Panc1 (cell line): Measurements from ENCODE around the gene IL2RA. TPM values are rescaled to one million over a fixed set of nuclear protein-coding genes. Genes with fewer than 3 reads are reported as not detected.

Experiments used
- ATAC-seq: fragments of 200-7000 bp; cut with Tn5 transposase; 2 replicates; pipeline ENCODE4 v1.9.1; 2020; ENCODE audit warnings: mild to moderate bottlenecking, moderate library complexity
- BruUV-seq: library from RNA; stranded (reverse); fragments of 400-500 nt; replicated peaks from 2 replicates; lab custom pipeline; 2021; lab: Mats Ljungman, UMichigan
- CTCF ChIA-PET: fragments of 300-600 bp; sonication (Branson Sonifier 250); formaldehyde crosslinking; loops from one replicate; lab custom pipeline; 2022; ENCODE audit warnings: antibody characterized with exemption; lab: Charles Lee
- POLR2A ChIA-PET: fragments of 300-600 bp; sonication (Branson Sonifier 250); formaldehyde crosslinking; loops from one replicate; lab custom pipeline; 2022; ENCODE audit warnings: antibody characterized with exemption; lab: Charles Lee
- DNase-seq: peaks from one replicate; pipeline ENCODE4 v3.0.0-alpha.2; 2010; ENCODE audit warnings: low read depth, low spot score
- H3K27ac ChIP-seq: 2 replicates; pipeline ENCODE4 v1.5.1; 2011; ENCODE audit warnings: mild to moderate bottlenecking, low read length, inconsistent platforms
- H3K27me3 ChIP-seq: fragments of 200-500 bp; sonication (Bioruptor generic); 2 replicates; pipeline ENCODE4 v1.6.0; 2014; ENCODE audit warnings: low read length, inconsistent platforms; ENCODE audit not compliant: control insufficient read depth, insufficient read depth
- H3K36me3 ChIP-seq: fragments of 200-500 bp; sonication (Bioruptor generic); 2 replicates; pipeline ENCODE4 v1.5.1; 2014; ENCODE audit warnings: inconsistent platforms, mild to moderate bottlenecking, low read length, moderate library complexity; ENCODE audit not compliant: control insufficient read depth, insufficient read depth
- H3K4me1 ChIP-seq: 2 replicates; pipeline ENCODE4 v1.5.1; 2011; ENCODE audit warnings: inconsistent platforms, mild to moderate bottlenecking, low read length, moderate library complexity; ENCODE audit not compliant: control insufficient read depth, insufficient read depth
- H3K4me3 ChIP-seq, 2 experiments: 2 replicates each; pipeline ENCODE4 v1.5.1; 2011 to 2012; ENCODE audit warnings: low read depth in 2 of 2, low read length in 2 of 2, mild to moderate bottlenecking in 2 of 2, inconsistent platforms in 1 of 2, moderate library complexity in 1 of 2
- H3K9me3 ChIP-seq: fragments of 200-500 bp; sonication (Bioruptor generic); 2 replicates; pipeline ENCODE4 v1.5.1; 2014; ENCODE audit warnings: low read depth, mild to moderate bottlenecking, inconsistent platforms, low read length, moderate library complexity; ENCODE audit not compliant: control insufficient read depth, insufficient read depth
- CTCF ChIP-seq: fragments of 450-650 bp; IDR thresholded peaks from 2 replicates; pipeline ENCODE4 v1.5.1; 2017; ENCODE audit warnings: mild to moderate bottlenecking
- POLR2AphosphoS5 ChIP-seq: IDR thresholded peaks from 2 replicates; pipeline ENCODE4 v1.6.1; 2012; ENCODE audit warnings: mild to moderate bottlenecking, low read depth, low read length, moderate library complexity
- REST ChIP-seq, 2 experiments: IDR thresholded peaks; 2 replicates each; pipeline ENCODE4 v1.6.1; 2011 to 2012; ENCODE audit warnings: low read depth in 2 of 2, control low read depth in 1 of 2, low read length in 1 of 2, mild to moderate bottlenecking in 1 of 2, moderate library complexity in 1 of 2; ENCODE audit not compliant: insufficient read depth in 1 of 2
- SIN3A ChIP-seq: IDR thresholded peaks from 2 replicates; pipeline ENCODE4 v1.6.1; 2012; ENCODE audit warnings: low read depth, mild to moderate bottlenecking, low read length, moderate library complexity, borderline replicate concordance; ENCODE audit not compliant: insufficient read depth
- TCF7L2 ChIP-seq: IDR thresholded peaks from 2 replicates; pipeline ENCODE4 v1.6.1; 2011; ENCODE audit warnings: mild to moderate bottlenecking, low read depth, low read length, inconsistent platforms
- in situ Hi-C: cut with HindIII; loops from 2 replicates; pipeline ENCODE4 v1.10.0; 2016; ENCODE audit warnings: low sequenced_read_pairs, low pct_unique_long_range_greater_than_20kb
- intact Hi-C: fragments of 100-400 bp; cut with micrococcal nuclease; formaldehyde crosslinking; loops from one replicate; pipeline ENCODE4 v1.10.0; 2022; ENCODE audit not compliant: unreplicated experiment
- total RNA-seq: library from RNA; stranded (reverse); gene quantifications from one replicate; pipeline ENCODE4 v1.2.1, GENCODE V29; 2021; ENCODE audit not compliant: unreplicated experiment

Gene IL2RA
- total RNA-seq, 1 experiment from 2014 or later: 0.33 TPM

- H3K27ac ChIP-seq: peak overlapping the region; percentile 44; the same call in 1 of the 2 replicates
- H3K4me3 ChIP-seq: no peak overlapping the region
- no peaks in the 10 kb centered on the region for H3K9me3 ChIP-seq
- ChIA-PET CTCF (no interaction called here), POLR2A (no interaction called here)
- H3K36me3 ChIP-seq: no peaks in the 10 kb centered on the region
- BruUV-seq: no TSS peak
- DNase-seq: no peak
- peaks cover 24% of the 10 kb centered on the region for H3K4me1 ChIP-seq
- TF ChIP-seq TCF7L2: no peak
- no peak for TF ChIP-seq REST (IDR thresholded peaks at IDR 0.05; ENCODE audit: insufficient read depth in 1 of 2, low read depth in 2 of 2, low read length in 1 of 2)
- TF ChIP-seq SIN3A: no peak
- TF ChIP-seq CTCF: no peak
- no peak for TF ChIP-seq POLR2AphosphoS5
- intact Hi-C loops: no loop called here
- ATAC-seq: no peak
- in situ Hi-C loops: no loop called here
- no peaks in the 10 kb centered on the region for H3K27me3 ChIP-seq
These were observed 89.1 kb downstream of the IL2RA start for GRCh38 chr10:5973069-5973468.

GRCh38 chr10:5971886-5972285, 90.3 kb downstream of the IL2RA start:
- TF ChIP-seq CTCF (no peak), TCF7L2 (no peak), POLR2AphosphoS5 (no peak), SIN3A (no peak), REST (IDR thresholded peaks at IDR 0.05; ENCODE audit: insufficient read depth in 1 of 2, low read depth in 2 of 2, low read length in 1 of 2) (no peak)
- ChIA-PET POLR2A (no interaction called here), CTCF (no interaction called here)
- Histone ChIP-seq H3K9me3 (no peaks in the 10 kb centered on the region), H3K36me3 (no peaks in the 10 kb centered on the region), H3K4me3 (no peak overlapping the region), H3K27me3 (no peaks in the 10 kb centered on the region), H3K27ac (peak overlapping the region; percentile 73), H3K4me1 (peaks cover 24% of the 10 kb centered on the region)
- ATAC-seq (no peak), DNase-seq (no peak)
- intact Hi-C loops: no loop called here
- in situ Hi-C loops: no loop called here
- BruUV-seq: no TSS peak
